Measurements from ENCODE around the gene CYB5RL.

CYB5RL gene

DNA sequence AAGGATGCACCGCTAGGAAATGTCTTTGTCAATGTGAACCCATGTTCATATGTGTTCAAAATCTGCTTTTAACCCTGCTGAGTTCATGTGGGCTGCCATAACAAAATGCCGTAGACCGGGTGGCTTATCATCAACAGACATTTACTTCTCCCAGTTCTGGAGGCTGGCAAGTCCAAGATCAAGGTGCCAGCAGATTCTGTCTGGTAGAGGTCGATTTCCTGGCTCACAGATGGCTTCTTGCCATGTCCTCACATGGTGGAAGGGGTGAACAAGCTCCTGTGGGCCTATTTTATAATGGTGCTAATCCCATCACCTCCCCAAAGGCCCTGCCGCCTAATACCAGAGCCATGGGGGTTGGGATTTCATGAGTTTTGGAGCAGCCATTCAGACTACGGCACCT is 42.4 kb downstream of the CYB5RL start:
- FAIRE-seq: no peak

DNA sequence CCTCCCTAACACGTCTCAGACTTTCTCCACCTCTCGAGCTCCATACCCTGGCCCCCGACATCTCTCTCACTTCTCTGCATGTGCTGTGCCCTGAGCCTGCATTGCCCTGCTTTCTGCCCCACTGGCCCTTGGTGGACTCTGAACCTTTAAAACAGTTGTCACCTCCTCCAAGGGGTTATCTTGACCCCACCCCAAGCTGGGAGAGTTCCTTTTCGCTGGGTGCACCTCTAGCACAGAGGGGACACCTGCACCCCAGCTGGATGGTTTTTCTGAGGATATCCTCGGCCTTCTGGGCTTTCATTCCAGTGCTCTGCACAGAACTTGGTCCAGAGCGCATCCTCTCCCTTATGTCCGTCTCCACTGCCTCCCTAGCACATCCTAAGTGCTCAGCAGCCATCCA is 42.8 kb downstream of the CYB5RL start:
- no peak for FAIRE-seq

DNA sequence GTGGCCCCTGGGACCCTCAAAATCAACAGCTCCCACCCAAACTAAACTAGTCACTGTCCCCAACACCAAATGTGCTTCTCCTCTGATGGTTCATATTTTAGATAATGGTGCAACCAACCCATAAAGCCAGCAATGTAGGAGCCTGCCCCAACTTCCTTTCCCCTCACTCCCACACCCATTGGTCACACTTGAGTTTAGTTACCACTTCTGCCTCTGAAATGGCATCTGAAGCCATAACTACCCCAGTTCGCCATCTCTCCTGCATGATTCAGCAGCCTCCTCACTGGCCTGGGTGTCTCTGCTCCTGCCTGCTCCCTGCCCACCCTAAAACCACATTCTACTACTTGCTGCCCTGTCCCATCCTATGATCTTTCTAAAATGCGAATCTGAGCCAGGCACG is 43.6 kb downstream of the CYB5RL start:
- no peak for FAIRE-seq

DNA sequence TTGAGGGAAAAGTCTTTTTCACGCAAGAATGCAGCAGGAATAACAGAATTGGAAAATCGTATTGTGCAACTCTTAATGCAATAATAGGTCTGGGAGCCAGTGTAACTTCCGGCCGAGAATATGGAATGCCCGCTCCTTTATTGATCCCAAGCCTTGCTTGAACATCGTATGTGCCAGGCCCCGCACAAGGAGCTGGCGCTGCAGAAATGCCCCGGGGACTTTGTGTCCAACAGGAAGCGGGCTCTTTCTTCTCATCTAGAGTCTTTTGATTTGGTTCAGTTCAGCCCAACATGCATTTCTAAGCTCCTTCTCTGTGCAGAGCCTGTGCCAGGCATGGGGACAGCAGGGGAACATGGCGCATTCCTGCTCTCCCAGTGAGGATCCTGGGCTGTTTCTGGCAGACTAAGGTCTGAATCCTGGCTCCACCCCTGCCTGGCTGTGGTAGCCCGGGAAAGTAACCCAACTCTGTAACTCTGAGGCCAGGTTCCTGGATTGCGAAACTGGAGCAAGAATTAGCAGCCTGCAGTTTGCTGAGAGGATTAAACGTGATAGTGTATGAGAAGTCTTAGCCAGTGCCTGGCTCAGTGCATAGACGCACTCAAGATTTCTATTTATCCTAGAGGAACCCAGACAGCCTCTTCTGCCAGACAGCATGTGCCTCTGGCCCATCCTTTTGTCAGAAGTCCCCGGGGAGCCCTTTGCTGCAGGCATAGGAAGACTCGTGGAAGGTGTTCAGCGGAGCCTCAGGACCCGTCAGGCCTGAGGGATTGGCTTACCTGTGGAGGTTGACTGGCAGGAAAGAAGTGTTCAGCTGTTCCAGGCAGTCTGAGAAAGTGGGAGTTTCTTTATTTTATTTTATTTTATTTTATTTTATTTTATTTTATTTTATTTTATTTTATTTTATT is 46.0 kb downstream of the CYB5RL start:
- no peak for FAIRE-seq

DNA sequence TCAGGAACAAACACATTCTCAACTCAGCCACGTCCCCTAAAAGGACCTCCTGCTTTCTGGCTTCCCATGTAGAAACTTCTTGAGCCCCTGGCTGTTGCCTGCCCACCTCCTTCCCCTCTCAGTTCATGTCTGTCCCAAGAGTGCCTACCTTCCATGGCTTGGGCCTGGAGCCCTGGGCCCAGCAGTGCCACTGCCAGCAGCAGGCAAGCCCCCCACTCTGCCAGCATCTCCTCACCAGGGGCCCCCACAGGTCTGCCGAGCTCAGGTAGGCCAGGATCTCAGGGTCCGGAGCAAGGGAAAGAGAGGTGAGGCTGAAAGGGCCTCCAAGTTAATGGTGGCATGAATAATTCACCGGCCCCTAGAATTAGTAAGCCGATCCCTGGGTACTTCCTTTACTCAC is 47.1 kb downstream of the CYB5RL start, which contains the start of gene CDCP2:
CDCP2 (minus strand) TSS at position 305 of the 400 bp plus-strand sequence; CDS start at position 227, 78 bp downstream.
- no peak for FAIRE-seq

DNA sequence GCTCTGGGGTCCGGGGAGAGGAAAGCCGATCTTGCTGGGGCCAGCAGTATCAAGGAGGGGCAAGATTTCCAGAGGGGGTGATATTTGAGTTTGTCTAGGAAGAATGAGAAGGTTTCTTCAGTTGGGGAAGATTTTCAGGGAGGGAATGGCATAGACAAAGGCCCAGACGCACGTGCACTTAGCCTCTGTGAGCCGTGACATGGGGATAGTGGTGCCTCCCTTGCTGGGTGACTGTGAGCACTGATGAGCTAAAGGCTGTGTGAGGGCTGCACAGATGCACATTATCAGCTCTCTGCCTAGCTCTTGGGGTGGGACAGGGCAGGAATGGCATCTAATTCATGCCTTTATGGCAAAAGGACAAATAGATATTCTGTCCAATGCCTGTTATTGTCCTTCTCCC is 48.8 kb downstream of the CYB5RL start:
- FAIRE-seq: no peak

All from endometrium (tissue), 2 donors.